Tibial artery (tissue), 4 donors: ENCODE data around the gene MAD1L1.

ENCODE experiments used
- DNase-seq, 2 donors: peaks; one replicate each; pipeline ENCODE4 v3.0.0-alpha.2; 2019
- H3K27ac ChIP-seq, 2 donors: fragments of 200-600 bp; sonication (generic) in 1 of 2; 1 replicate in 1 of 2; 2 replicates in 1 of 2; pipeline ENCODE4 v1.5.1; 2018 to 2019; ENCODE audit warnings: mild to moderate bottlenecking in 1 of 2
- H3K27me3 ChIP-seq, 2 donors: fragments of 200-600 bp; sonication (generic) in 1 of 2; one replicate each; pipeline versions ENCODE4 v1.5.1 to v1.6.0; 2016 to 2019
- H3K36me3 ChIP-seq, 3 donors: fragments of 200-600 bp; sonication (generic) in 2 of 3; one replicate each; pipeline ENCODE4 v1.5.1; 2016 to 2019; ENCODE audit warnings: mild to moderate bottlenecking in 2 of 3
- H3K4me1 ChIP-seq, 4 donors: fragments of 200-600 bp; sonication (generic) in 2 of 4; 1 replicate in 3 of 4; 2 replicates in 1 of 4; pipeline ENCODE4 v1.5.1; 2016 to 2019
- H3K4me3 ChIP-seq, 2 donors: fragments of 200-600 bp; sonication (generic) in 1 of 2; 1 replicate in 1 of 2; 2 replicates in 1 of 2; pipeline ENCODE4 v1.5.1; 2018 to 2019; ENCODE audit warnings: mild to moderate bottlenecking in 2 of 2
- H3K9me3 ChIP-seq, 3 donors: fragments of 200-600 bp; sonication (generic) in 1 of 3; one replicate each; pipeline ENCODE4 v1.5.1; 2016 to 2019
- CTCF ChIP-seq, 2 experiments: fragments of 200-600 bp in 1 of 2; fragments of 450-650 bp in 1 of 2; IDR thresholded peaks; one replicate each; pipeline ENCODE4 v1.5.1; 2017 to 2019; ENCODE audit warnings: antibody characterized with exemption in 2 of 2, mild to moderate bottlenecking in 1 of 2, moderate library complexity in 1 of 2
- intact Hi-C: fragments of 100-400 bp; cut with DNase I; formaldehyde crosslinking; loops from one replicate; pipeline ENCODE4 v1.15.0; 2023; ENCODE audit warnings: low total_unique reads

MAD1L1 gene

GRCh38 chr7:2122651-2123050, 110.1 kb downstream of the MAD1L1 start:
- no peaks in the 10 kb centered on the region for H3K4me1 ChIP-seq
- no peaks in the 10 kb centered on the region for H3K27me3 ChIP-seq

GRCh38 chr7:2120841-2121830, 111.6 kb downstream of the MAD1L1 start:
- no peak for DNase-seq
- peaks cover 6 to 52% (median 13%) of the 10 kb centered on the region in 3 donors for H3K36me3 ChIP-seq
- no peak for TF ChIP-seq CTCF (IDR thresholded peaks at IDR 0.05)
- H3K4me1 ChIP-seq = peaks cover 0 to 14% (median 12%) of the 10 kb centered on the region in 4 donors
- H3K4me3 ChIP-seq = no peak overlapping the region
- intact Hi-C loops = no loop called here
- no peaks in the 10 kb centered on the region for H3K27me3 ChIP-seq
- no peak overlapping the region for H3K27ac ChIP-seq
- no peaks in the 10 kb centered on the region for H3K9me3 ChIP-seq

More at GRCh38 chr7:2122651-2123050, 110.1 kb downstream of the MAD1L1 start:
- intact Hi-C loops = no loop called here
- peaks cover 6 to 67% (median 13%) of the 10 kb centered on the region in 3 donors for H3K36me3 ChIP-seq
- TF ChIP-seq CTCF (IDR thresholded peaks at IDR 0.05) = no peak
- H3K4me3 ChIP-seq = no peak overlapping the region
- DNase-seq = no peak
- no peaks in the 10 kb centered on the region for H3K9me3 ChIP-seq
- no peak overlapping the region for H3K27ac ChIP-seq

GRCh38 chr7:2120251-2120660, 112.5 kb downstream of the MAD1L1 start:
- H3K27ac ChIP-seq = no peak overlapping the region
- H3K36me3 ChIP-seq = peaks cover 0 to 43% (median 6%) of the 10 kb centered on the region in 3 donors
- DNase-seq = no peak
- intact Hi-C loops = no loop called here
- TF ChIP-seq CTCF (IDR thresholded peaks at IDR 0.05) = no peak
- H3K4me1 ChIP-seq = peaks cover 0 to 21% (median 20%) of the 10 kb centered on the region in 4 donors
- no peaks in the 10 kb centered on the region for H3K9me3 ChIP-seq
- no peaks in the 10 kb centered on the region for H3K27me3 ChIP-seq
- no peak overlapping the region for H3K4me3 ChIP-seq

GRCh38 chr7:2118630-2119190, 114.0 kb downstream of the MAD1L1 start:
- Histone ChIP-seq H3K4me3 (no peak overlapping the region), H3K4me1 (peaks cover 0 to 21% (median 20%) of the 10 kb centered on the region in 4 donors), H3K27ac (no peak overlapping the region), H3K27me3 (no peaks in the 10 kb centered on the region), H3K36me3 (peaks cover 0 to 28% (median 0%) of the 10 kb centered on the region in 3 donors), H3K9me3 (no peaks in the 10 kb centered on the region)
- no peak for DNase-seq
- intact Hi-C loops = no loop called here
- no peak for TF ChIP-seq CTCF (IDR thresholded peaks at IDR 0.05)

- intact Hi-C loops = no loop called here
- no peaks in the 10 kb centered on the region for H3K27me3 ChIP-seq
- no peaks in the 10 kb centered on the region for H3K9me3 ChIP-seq
- no peak overlapping the region for H3K4me3 ChIP-seq
- peaks cover 0 to 21% (median 20%) of the 10 kb centered on the region in 4 donors for H3K4me1 ChIP-seq
- H3K27ac ChIP-seq = no peak overlapping the region
- no peak for TF ChIP-seq CTCF (IDR thresholded peaks at IDR 0.05)
- DNase-seq = no peak
- H3K36me3 ChIP-seq = peaks cover 0 to 21% (median 0%) of the 10 kb centered on the region in 3 donors
Measured at GRCh38 chr7:2118056-2118455, 114.7 kb downstream of the MAD1L1 start.
